Naive thymus-derived CD4-positive, alpha-beta T cell (primary cell): ENCODE results near the gene ANKRD17. TPM values are rescaled to one million over a fixed set of nuclear protein-coding genes. Genes with fewer than 3 reads are reported as not detected.
A peak's percentile ranks its signal among the peaks of the same experiment; 100 is the strongest.
"Not testable (repeated sequence)": the region's sequence is repeated elsewhere in the genome, so short reads cannot be mapped to it uniquely, and the experiment has no call there.

ENCODE experiments used
- ATAC-seq: fragments of 150-1000 bp; cut with Tn5 transposase; 2 replicates; pipeline ENCODE4 v1.10.0; 2021; ENCODE audit warnings: mild to moderate bottlenecking, moderate library complexity
- CTCF ChIA-PET: fragments of 350-600 bp; sonication (Branson Sonifier 250); formaldehyde crosslinking; loops from one replicate; lab custom pipeline; 2021; ENCODE audit warnings: antibody characterized with exemption; lab: Charles Lee
- POLR2A ChIA-PET: fragments of 350-600 bp; sonication (Branson Sonifier 250); formaldehyde crosslinking; loops from one replicate; lab custom pipeline; 2021; ENCODE audit warnings: antibody characterized with exemption, inconsistent platforms; lab: Charles Lee
- DNase-seq, 9 donors: peaks; one replicate each; pipeline versions ENCODE4 v3.0.0 to v3.0.0-alpha.2; 2020 to 2022; ENCODE audit warnings: mixed read lengths in 1 of 9
- H3K27ac ChIP-seq: one replicate; pipeline ENCODE4 v1.7.0; 2013; ENCODE audit warnings: mild to moderate bottlenecking, low read depth, low read length, moderate library complexity
- H3K27me3 ChIP-seq, 2 donors: one replicate each; pipeline ENCODE4 v1.7.0; 2013; ENCODE audit warnings: low read length in 2 of 2, mild to moderate bottlenecking in 2 of 2, moderate library complexity in 2 of 2; ENCODE audit not compliant: control insufficient read depth in 2 of 2, insufficient read depth in 2 of 2
- H3K36me3 ChIP-seq, 3 experiments: 1 replicate in 2 of 3; 2 replicates in 1 of 3; pipeline ENCODE4 v1.7.0; 2013; ENCODE audit warnings: low read length in 3 of 3, mild to moderate bottlenecking in 3 of 3, moderate library complexity in 1 of 3; ENCODE audit not compliant: insufficient read depth in 3 of 3, control insufficient read depth in 2 of 3
- H3K4me1 ChIP-seq, 2 donors: one replicate each; pipeline ENCODE4 v1.7.0; 2013; ENCODE audit warnings: low read length in 2 of 2, mild to moderate bottlenecking in 2 of 2, moderate library complexity in 1 of 2; ENCODE audit not compliant: control insufficient read depth in 2 of 2, insufficient read depth in 2 of 2
- H3K4me3 ChIP-seq: 2 replicates; pipeline ENCODE4 v1.7.0; 2013; ENCODE audit warnings: mild to moderate bottlenecking, low read length
- H3K9me3 ChIP-seq, 3 experiments: 1 replicate in 2 of 3; 2 replicates in 1 of 3; pipeline ENCODE4 v1.7.0; 2013; ENCODE audit warnings: low read length in 3 of 3; ENCODE audit not compliant: control insufficient read depth in 2 of 3
- H3K27ac Mint-ChIP-seq, 9 donors: one replicate each; pipeline ENCODE4 v1.8.0; 2020 to 2022; ENCODE audit warnings: mixed read lengths in 9 of 9, mild to moderate bottlenecking in 8 of 9, moderate library complexity in 5 of 9, inconsistent platforms in 2 of 9
- H3K27me3 Mint-ChIP-seq, 5 donors: one replicate each; pipeline ENCODE4 v1.8.0; 2021 to 2022; ENCODE audit warnings: mixed read lengths in 5 of 5, mild to moderate bottlenecking in 1 of 5
- H3K36me3 Mint-ChIP-seq, 5 donors: one replicate each; pipeline ENCODE4 v1.8.0; 2020 to 2022; ENCODE audit warnings: mixed read lengths in 5 of 5, mild to moderate bottlenecking in 3 of 5, inconsistent platforms in 1 of 5
- H3K4me1 Mint-ChIP-seq, 7 donors: one replicate each; pipeline ENCODE4 v1.8.0; 2020 to 2022; ENCODE audit warnings: mixed read lengths in 7 of 7, mild to moderate bottlenecking in 3 of 7, inconsistent platforms in 1 of 7
- H3K4me3 Mint-ChIP-seq, 10 donors: one replicate each; pipeline ENCODE4 v1.8.0; 2020 to 2022; ENCODE audit warnings: mild to moderate bottlenecking in 10 of 10, mixed read lengths in 10 of 10, moderate library complexity in 6 of 10, inconsistent platforms in 2 of 10
- H3K9me3 Mint-ChIP-seq, 11 donors: one replicate each; pipeline ENCODE4 v1.8.0; 2020 to 2022; ENCODE audit warnings: mixed read lengths in 11 of 11, mild to moderate bottlenecking in 4 of 11, inconsistent platforms in 1 of 11, moderate library complexity in 1 of 11
- intact Hi-C, 2 donors: fragments of 100-400 bp; cut with micrococcal nuclease; formaldehyde crosslinking; loops; one replicate each; pipeline ENCODE4 v1.15.1; 2023
- polyA plus RNA-seq, 2 donors: library from polyadenylated mRNA; unstranded; fragments of 300-500 nt; fragmentation: Illumina TruSeq; gene quantifications; one replicate each; pipeline ENCODE4 v1.2.3, GENCODE V29; 2021
- total RNA-seq, 6 experiments: library from RNA in 5 of 6; stranded (reverse) in 5 of 6; gene quantifications; 1 replicate in 5 of 6; 2 replicates in 1 of 6; pipeline ENCODE4 v1.2.3 and lab custom pipeline; 2021 to 2026

The ANKRD17 gene
- 10 to 100 TPM; 54.4 to 67.5 (median 59.6) TPM for total RNA-seq
- 10 to 100 TPM; 13.1 to 18.4 TPM for polyA plus RNA-seq
- total RNA-seq (lab: John Stamatoyannopoulos, UW), result 223 reads per million, percentile 94 among the genes with 10 or more reads in this experiment

DNA sequence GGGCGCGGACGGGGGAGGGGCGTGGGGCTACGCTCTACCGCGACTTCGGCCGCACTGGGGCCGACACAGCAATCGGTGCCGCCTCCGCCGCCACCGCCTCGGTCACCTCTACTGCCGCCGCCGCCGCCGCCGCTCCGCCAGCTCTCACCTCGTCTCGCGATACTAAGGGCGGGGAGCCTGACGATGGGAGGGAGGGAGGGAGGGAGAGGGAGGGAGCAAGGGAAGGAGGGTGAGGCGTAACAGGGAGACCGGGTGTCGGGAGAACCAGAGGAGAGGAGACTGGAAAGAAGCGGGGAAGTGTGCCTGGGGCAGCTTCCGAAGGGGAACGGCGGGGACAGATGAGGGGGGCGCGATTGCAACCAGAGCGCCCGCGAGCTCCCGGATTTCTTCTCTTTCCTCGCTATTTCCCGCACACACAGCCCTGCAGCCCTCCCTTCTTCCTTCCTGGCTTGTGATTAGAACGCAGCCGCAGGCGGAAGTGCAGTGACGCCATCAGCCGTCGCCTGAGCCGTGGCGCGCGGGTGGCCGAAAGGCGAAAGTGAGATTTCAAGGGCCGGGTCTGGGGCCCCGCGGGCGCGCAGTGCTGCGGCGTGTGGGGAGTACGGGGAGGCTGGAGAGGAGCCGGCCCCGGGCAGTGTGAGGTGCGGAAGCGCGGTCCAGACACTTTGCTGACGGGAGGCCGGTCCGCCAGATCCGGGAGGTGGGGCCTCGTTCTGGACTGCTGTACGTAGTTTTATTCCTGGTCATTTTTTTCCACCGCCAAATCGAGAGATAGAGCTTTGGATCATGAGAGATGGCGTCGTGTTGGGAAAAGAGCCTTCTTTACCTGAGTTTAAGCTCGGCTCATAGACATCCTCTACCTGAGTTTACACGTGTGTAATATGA lies at the start of gene ANKRD17:
Gene ANKRD17, minus strand, starts transcription at position 113 of the 885 bp plus-strand sequence. CDS start 130 bp downstream, outside the sequence.
- Mint-ChIP-seq H3K27me3 (no peaks in the 10 kb centered on the region), H3K4me3 (peak within 1 kb of the TSS; percentile 98 to 100 (median 99))

DNA sequence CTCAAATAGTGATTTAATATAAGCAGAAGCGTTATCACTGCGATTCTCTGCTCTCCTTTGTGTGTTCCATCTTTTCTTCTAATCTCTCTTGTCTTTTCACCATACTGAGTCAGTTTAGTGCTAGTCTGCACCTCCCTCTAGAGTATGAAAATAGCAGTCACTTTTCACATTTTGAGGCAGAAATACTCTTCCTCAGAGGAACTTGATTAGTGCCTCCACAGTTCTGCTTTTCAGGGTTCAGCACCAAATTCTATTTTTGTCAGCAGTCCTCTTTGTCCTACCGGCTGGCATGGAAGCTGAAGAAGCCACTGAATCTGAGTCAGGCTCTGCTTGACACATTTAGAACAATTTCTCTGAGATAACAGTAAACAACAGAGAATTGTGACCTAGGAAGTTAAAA lies 49.7 kb upstream of the ANKRD17 start:
- ATAC-seq (no peak), DNase-seq (no peak)
- Mint-ChIP-seq H3K27ac (no peak overlapping the region), H3K4me1 (peaks cover 0 to 4% (median 0%) of the 10 kb centered on the region in 7 donors), H3K36me3 (peaks cover 0 to 4% (median 0%) of the 10 kb centered on the region in 5 donors), H3K4me3 (no peak overlapping the region), H3K9me3 (peaks cover 0 to 4% (median 0%) of the 10 kb centered on the region in 11 donors), H3K27me3 (no peaks in the 10 kb centered on the region)
- Histone ChIP-seq H3K9me3 (no peaks in the 10 kb centered on the region), H3K27me3 (no peaks in the 10 kb centered on the region), H3K36me3 (no peaks in the 10 kb centered on the region), H3K4me1 (no peaks in the 10 kb centered on the region), H3K27ac (no peak overlapping the region), H3K4me3 (no peak overlapping the region)
- POLR2A ChIA-PET, result interaction anchor here (0.6 to 0.7 kb wide), 2 partner anchors 40 to 189 kb away, joined by 3 read pairs; no protein-coding TSS in a partner anchor
- CTCF ChIA-PET, result no interaction called here
- intact Hi-C loops, result no loop called here

More for the DNA sequence above, at the start of gene ANKRD17:
- peak within 1 kb of the TSS; percentile 98 for H3K27ac ChIP-seq
- peaks cover 0 to 6% (median 0%) of the 10 kb centered on the region in 11 donors for H3K9me3 Mint-ChIP-seq
- H3K27me3 ChIP-seq, result no peaks in the 10 kb centered on the region
- peak; percentile 87 for ATAC-seq
- ChIA-PET CTCF (interaction anchor here (0.8 to 1.5 kb wide), 2 partner anchors 10 to 36 kb away, joined by 4 read pairs; no protein-coding TSS in a partner anchor), POLR2A (interaction anchor here (0.6 to 7.0 kb wide), 8 partner anchors 9 to 728 kb away, joined by 3 to 84 read pairs (median 5); partner anchors contain the start of gene COX18)
- H3K4me1 ChIP-seq, result peaks cover 6 to 44% of the 10 kb centered on the region in 2 donors
- intact Hi-C loops, result loop anchor here (1.0 to 10.0 kb wide), 11 partner anchors 36 to 1186 kb away; partner anchors contain the start of genes COX18 (in 2 of the 2), AREG (in 1 of the 2) and MTHFD2L (in 1 of the 2)
- H3K4me1 Mint-ChIP-seq, result peaks cover 37 to 90% (median 65%) of the 10 kb centered on the region in 7 donors
- no peaks in the 10 kb centered on the region for H3K9me3 ChIP-seq
- DNase-seq, result peak; percentile 82 to 92 (median 89)
- peaks cover 0 to 9% (median 0%) of the 10 kb centered on the region in 3 experiments for H3K36me3 ChIP-seq
- H3K4me3 ChIP-seq, result peak within 1 kb of the TSS; percentile 81
- peaks cover 0 to 5% (median 0%) of the 10 kb centered on the region in 5 donors for H3K36me3 Mint-ChIP-seq
- H3K27ac Mint-ChIP-seq, result peak within 1 kb of the TSS; percentile 99 to 100 (median 100)

GRCh38 chr4:73303711-73304110 lies 45.1 kb upstream of the ANKRD17 start:
- DNase-seq, result no peak
- H3K27me3 Mint-ChIP-seq, result no peaks in the 10 kb centered on the region
- CTCF ChIA-PET, result no interaction called here
- Histone ChIP-seq H3K9me3 (peaks cover 0 to 17% (median 5%) of the 10 kb centered on the region in 3 experiments), H3K27ac (no peak overlapping the region), H3K27me3 (no peaks in the 10 kb centered on the region), H3K36me3 (no peaks in the 10 kb centered on the region), H3K4me1 (no peaks in the 10 kb centered on the region), H3K4me3 (no peak overlapping the region)
- intact Hi-C loops, result no loop called here
- H3K36me3 Mint-ChIP-seq, result peaks cover 0 to 9% (median 4%) of the 10 kb centered on the region in 5 donors
- ATAC-seq, result no peak
- peaks cover 0 to 35% (median 13%) of the 10 kb centered on the region in 11 donors for H3K9me3 Mint-ChIP-seq
- no peak overlapping the region for H3K27ac Mint-ChIP-seq
- POLR2A ChIA-PET, result no interaction called here
- no peaks in the 10 kb centered on the region for H3K4me1 Mint-ChIP-seq
- no peak overlapping the region for H3K4me3 Mint-ChIP-seq

- Mint-ChIP-seq H3K36me3 (peaks cover 2 to 21% (median 11%) of the 10 kb centered on the region in 5 donors), H3K27ac (no peak overlapping the region), H3K4me3 (no peak overlapping the region), H3K27me3 (no peaks in the 10 kb centered on the region), H3K9me3 (peaks cover 9 to 75% (median 37%) of the 10 kb centered on the region in 11 donors), H3K4me1 (no peaks in the 10 kb centered on the region)
- H3K27me3 ChIP-seq, result no peaks in the 10 kb centered on the region
- no peak overlapping the region for H3K4me3 ChIP-seq
- ATAC-seq, result no peak
- CTCF ChIA-PET, result no interaction called here
- intact Hi-C loops, result no loop called here
- H3K36me3 ChIP-seq, result no peaks in the 10 kb centered on the region
- H3K27ac ChIP-seq, result no peak overlapping the region
- peaks cover 0 to 46% (median 6%) of the 10 kb centered on the region in 3 experiments for H3K9me3 ChIP-seq
- no peak for DNase-seq
- H3K4me1 ChIP-seq, result no peaks in the 10 kb centered on the region
- POLR2A ChIA-PET, result no interaction called here
These were observed 41.1 kb upstream of the ANKRD17 start for GRCh38 chr4:73299548-73300280.

DNA sequence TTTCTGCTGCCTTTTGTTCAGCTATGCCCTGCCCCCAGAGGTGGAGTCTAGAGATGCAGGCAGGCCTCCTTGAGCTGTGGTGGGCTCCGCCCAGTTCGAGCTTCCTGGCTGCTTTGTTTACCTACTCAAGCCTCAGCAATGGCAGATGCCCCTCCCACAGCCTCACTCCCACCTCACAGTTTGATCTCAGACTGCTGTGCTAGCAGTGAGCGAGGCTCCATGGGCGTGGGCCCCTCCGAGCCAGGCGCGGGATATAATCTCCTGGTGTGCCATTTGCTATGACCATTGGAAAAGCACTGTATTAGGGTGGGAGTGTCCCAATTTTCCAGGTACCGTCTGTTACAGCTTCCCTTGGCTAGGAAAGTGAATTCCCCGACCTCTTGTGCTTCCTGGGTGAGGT lies 34.1 kb upstream of the ANKRD17 start:
- H3K4me1 Mint-ChIP-seq, H3K27ac ChIP-seq, H3K27me3 ChIP-seq, H3K27ac Mint-ChIP-seq, intact Hi-C loops, POLR2A ChIA-PET, ATAC-seq, DNase-seq, CTCF ChIA-PET, H3K36me3 ChIP-seq, H3K4me3 Mint-ChIP-seq, H3K4me3 ChIP-seq, H3K4me1 ChIP-seq, H3K27me3 Mint-ChIP-seq: not testable (repeated sequence)
- peaks cover 2 to 50% (median 37%) of the 10 kb centered on the region in 5 donors for H3K36me3 Mint-ChIP-seq
- peaks cover 5 to 95% (median 36%) of the 10 kb centered on the region in 11 donors for H3K9me3 Mint-ChIP-seq
- peaks cover 0 to 40% (median 0%) of the 10 kb centered on the region in 3 experiments for H3K9me3 ChIP-seq

- H3K27me3 Mint-ChIP-seq, result no peaks in the 10 kb centered on the region
- Histone ChIP-seq H3K27ac (no peak overlapping the region), H3K4me3 (no peak overlapping the region), H3K36me3 (no peaks in the 10 kb centered on the region), H3K4me1 (no peaks in the 10 kb centered on the region), H3K27me3 (no peaks in the 10 kb centered on the region), H3K9me3 (no peaks in the 10 kb centered on the region)
- POLR2A ChIA-PET, result no interaction called here
- intact Hi-C loops, result no loop called here
- CTCF ChIA-PET, result no interaction called here
- H3K36me3 Mint-ChIP-seq, result peaks cover 24 to 82% (median 68%) of the 10 kb centered on the region in 5 donors
- peaks cover 3 to 20% (median 7%) of the 10 kb centered on the region in 11 donors for H3K9me3 Mint-ChIP-seq
- H3K4me1 Mint-ChIP-seq, result peaks cover 0 to 20% (median 9%) of the 10 kb centered on the region in 7 donors
- no peak for ATAC-seq
- H3K4me3 Mint-ChIP-seq, result no peak overlapping the region
- no peak overlapping the region for H3K27ac Mint-ChIP-seq
- no peak for DNase-seq
These were observed 23.4 kb upstream of the ANKRD17 start for GRCh38 chr4:73281982-73282381.
